ENCODE results near the gene AFM. TPM values are rescaled to one million over a fixed set of nuclear protein-coding genes. Genes with fewer than 3 reads are reported as not detected.

Gene AFM
- total and polyA plus RNA-seq, 2 of the 8 experiments (the other 6 are each of a cell fraction or from before 2014, with no cell fraction given), result not detected

DNA sequence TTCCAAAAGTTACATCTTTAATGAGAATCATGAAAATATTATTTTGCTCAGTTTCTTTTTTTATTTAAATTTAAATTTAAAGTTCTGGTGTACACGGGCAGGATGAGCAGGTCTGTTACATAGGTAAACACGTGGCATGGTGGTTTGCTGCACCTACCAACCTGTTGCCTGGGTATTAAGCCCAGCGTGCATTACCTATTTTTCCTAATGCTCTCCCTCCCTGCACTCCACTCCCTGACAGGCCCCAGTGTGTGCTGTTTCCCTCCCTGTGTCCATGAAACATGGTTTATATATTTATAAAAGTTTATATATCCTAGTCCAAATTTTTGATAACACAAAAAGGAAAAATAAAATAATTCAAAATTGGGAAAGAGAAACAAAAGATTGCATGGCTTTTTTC, 41.6 kb upstream of the AFM start:
- Histone ChIP-seq H3K56ac (replicated peaks; ENCODE audit: insufficient read length, low read depth, low read length) (no peak overlapping the region), H3K23me2 (ENCODE audit: low read depth, low read length) (no peaks in the 10 kb centered on the region), H3K18ac (ENCODE audit: extremely low read depth, low read length) (no peak overlapping the region), H3K27ac (ENCODE audit: low read depth, low read length) (no peak overlapping the region), H3K4ac (replicated peaks; ENCODE audit: insufficient read length, low read depth, low read length) (no peak overlapping the region), H3K27me3 (replicated peaks in 1 of 4; ENCODE audit: control insufficient read depth in 3 of 4, extremely low read depth in 1 of 4, insufficient read depth in 3 of 4, low read length in 3 of 4) (no peaks in the 10 kb centered on the region), H2AFZ (ENCODE audit: low read length) (no peak overlapping the region), H2BK120ac (replicated peaks; ENCODE audit: low read depth, low read length) (no peak overlapping the region), H2BK5ac (ENCODE audit: low read depth, low read length) (no peak overlapping the region), H2BK20ac (ENCODE audit: low read length) (no peak overlapping the region), H3K4me2 (ENCODE audit: insufficient read depth in 1 of 2, low read depth in 2 of 2, low read length in 2 of 2) (no peak overlapping the region), H2BK15ac (ENCODE audit: low read length) (no peak overlapping the region), H4K91ac (replicated peaks; ENCODE audit: insufficient read length, low read length) (no peak overlapping the region), H4K5ac (ENCODE audit: insufficient read length, low read depth, low read length) (no peak overlapping the region), H3K4me1 (replicated peaks in 1 of 4; ENCODE audit: control insufficient read depth in 3 of 4, insufficient read depth in 4 of 4, low read length in 3 of 4) (no peaks in the 10 kb centered on the region), H3K79me2 (ENCODE audit: control insufficient read depth in 1 of 2, insufficient read depth in 2 of 2, low read length in 2 of 2) (no peaks in the 10 kb centered on the region), H4K8ac (ENCODE audit: extremely low read depth, insufficient read depth, low read length) (no peak overlapping the region), H3K79me1 (ENCODE audit: low read depth, low read length) (no peaks in the 10 kb centered on the region), H2BK12ac (ENCODE audit: low read depth, low read length) (no peak overlapping the region), H3K9ac (replicated peaks in 1 of 4; ENCODE audit: extremely low read depth in 1 of 4, low read depth in 3 of 4, low read length in 3 of 4) (no peak overlapping the region), H3K23ac (ENCODE audit: insufficient read length) (no peak overlapping the region), H4K20me1 (replicated peaks in 1 of 2; ENCODE audit: control insufficient read depth in 1 of 2, insufficient read depth in 2 of 2, low read length in 2 of 2) (no peaks in the 10 kb centered on the region), H3K36me3 (ENCODE audit: control insufficient read depth in 2 of 4, insufficient read depth in 4 of 4, low read length in 3 of 4) (no peaks in the 10 kb centered on the region), H3K14ac (ENCODE audit: insufficient read length) (no peak overlapping the region), H3K9me3 (ENCODE audit: insufficient read depth in 2 of 2, low read depth in 1 of 2, low read length in 1 of 2) (no peaks in the 10 kb centered on the region), H2AK5ac (ENCODE audit: low read depth, low read length) (no peak overlapping the region), H3K4me3 (ENCODE audit: extremely low read depth in 1 of 4, insufficient read depth in 2 of 4, low read depth in 3 of 4, low read length in 4 of 4) (no peak overlapping the region)
- TF ChIP-seq HDAC6 (IDR thresholded peaks at IDR 0.05; ENCODE audit: low read depth, low read length) (no peak), BRCA1 (IDR thresholded peaks at IDR 0.05; ENCODE audit: low read depth, low read length) (no peak)
- ChIA-PET POLR2A (ENCODE audit: partially characterized antibody) (no interaction called here), CTCF (ENCODE audit: partially characterized antibody) (no interaction called here)
- FAIRE-seq (no peak), DNase-seq (ENCODE audit: low read depth in 1 of 2, low spot score in 2 of 2) (no peak)
- 94% methylated on average over 3 of the region's 3 CpGs; no CpG with 5 or more reads in 1 of the 2 experiments for WGBS, 2 experiments (ENCODE audit: extremely low coverage in 1 of 2, insufficient coverage in 1 of 2, insufficient read length in 1 of 2, insufficient replicate concordance in 2 of 2, low coverage in 1 of 2, low lambda C conversion rate in 2 of 2, missing lambda C conversion rate in 1 of 2)
